ENCODE results near the gene PRKCA.

The PRKCA gene

DNA sequence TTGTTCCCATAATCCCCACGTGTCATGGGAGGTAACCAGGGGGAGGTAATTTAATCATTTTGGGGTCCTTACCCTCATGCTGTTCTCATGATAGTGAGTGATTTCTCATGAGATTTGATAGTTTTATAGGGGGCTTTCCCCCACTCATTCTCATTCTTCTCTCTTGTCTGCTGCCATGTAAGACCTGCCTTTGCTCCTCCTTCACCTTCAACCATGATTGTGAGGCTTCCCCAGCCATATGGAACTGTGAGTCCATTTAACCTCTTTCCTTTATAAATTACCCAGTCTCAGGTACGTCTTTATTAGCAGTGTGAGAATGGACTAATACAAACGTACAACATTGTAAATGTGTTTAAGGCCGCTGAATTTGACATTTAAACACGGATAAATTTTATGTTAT is 37.7 kb upstream of the PRKCA start:
- no peak for DNase-seq (ENCODE audit: extremely low read depth, low read depth)
- TF ChIP-seq, protein P1, sequence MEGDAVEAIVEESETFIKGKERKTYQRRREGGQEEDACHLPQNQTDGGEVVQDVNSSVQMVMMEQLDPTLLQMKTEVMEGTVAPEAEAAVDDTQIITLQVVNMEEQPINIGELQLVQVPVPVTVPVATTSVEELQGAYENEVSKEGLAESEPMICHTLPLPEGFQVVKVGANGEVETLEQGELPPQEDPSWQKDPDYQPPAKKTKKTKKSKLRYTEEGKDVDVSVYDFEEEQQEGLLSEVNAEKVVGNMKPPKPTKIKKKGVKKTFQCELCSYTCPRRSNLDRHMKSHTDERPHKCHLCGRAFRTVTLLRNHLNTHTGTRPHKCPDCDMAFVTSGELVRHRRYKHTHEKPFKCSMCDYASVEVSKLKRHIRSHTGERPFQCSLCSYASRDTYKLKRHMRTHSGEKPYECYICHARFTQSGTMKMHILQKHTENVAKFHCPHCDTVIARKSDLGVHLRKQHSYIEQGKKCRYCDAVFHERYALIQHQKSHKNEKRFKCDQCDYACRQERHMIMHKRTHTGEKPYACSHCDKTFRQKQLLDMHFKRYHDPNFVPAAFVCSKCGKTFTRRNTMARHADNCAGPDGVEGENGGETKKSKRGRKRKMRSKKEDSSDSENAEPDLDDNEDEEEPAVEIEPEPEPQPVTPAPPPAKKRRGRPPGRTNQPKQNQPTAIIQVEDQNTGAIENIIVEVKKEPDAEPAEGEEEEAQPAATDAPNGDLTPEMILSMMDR (IDR thresholded peaks at IDR 0.05; ENCODE audit: low read depth, low read length), result no peak

DNA sequence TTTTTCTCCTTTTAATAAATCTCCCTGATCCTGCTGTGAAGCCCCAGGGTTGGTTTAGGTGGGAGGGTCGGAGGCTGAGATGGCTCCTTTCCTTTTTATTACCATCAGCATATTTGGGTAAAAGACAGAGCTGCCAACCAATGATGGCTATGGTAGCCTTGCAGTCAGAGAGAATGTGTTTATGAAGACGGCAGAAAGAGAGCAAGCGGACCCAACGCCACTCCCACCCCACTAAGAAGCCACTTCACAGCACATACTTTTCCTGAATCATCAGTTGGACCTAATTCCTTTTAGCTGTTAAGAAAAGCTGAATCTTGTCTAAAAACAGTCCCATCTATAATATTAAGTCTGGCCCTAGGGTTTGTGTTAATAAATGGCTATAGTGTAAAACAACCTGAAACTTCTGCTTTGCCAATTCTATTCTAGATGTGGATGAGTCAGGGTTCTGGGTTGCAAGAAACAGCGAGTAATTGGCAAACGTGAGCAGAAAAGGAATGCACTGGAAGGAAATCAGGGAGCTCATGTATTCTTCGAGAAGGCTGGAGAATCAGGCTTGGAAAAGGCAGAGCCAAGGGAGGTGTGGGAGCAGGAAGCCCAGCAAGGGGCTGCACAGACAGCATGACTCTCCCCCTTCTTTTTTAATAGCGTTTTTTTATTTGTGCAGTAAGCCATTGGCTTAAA is 34.0 kb upstream of the PRKCA start:
- TF ChIP-seq, protein P1 (IDR thresholded peaks at IDR 0.05; ENCODE audit: low read depth, low read length), result no peak
- peak; percentile 47 for DNase-seq (ENCODE audit: extremely low read depth, low read depth)

DNA sequence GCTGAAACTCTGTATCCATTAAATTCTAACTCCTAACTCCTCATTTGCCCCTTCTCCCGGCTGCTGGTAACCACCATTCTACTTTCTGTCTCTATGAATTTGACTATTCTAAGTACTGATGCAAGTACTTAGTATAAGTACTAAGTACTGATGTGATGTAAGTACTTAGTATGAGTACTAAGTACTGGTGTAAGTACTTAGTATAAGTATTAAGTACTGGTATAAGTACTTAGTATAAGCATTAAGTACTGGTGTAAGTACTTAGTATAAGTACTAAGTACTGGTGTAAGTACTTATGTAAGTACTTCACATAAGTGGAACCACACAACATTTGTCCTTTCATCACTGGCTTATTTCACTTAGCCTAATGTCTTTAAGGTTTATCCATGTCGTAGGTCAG is 32.3 kb upstream of the PRKCA start:
- TF ChIP-seq, protein P1 (IDR thresholded peaks at IDR 0.05; ENCODE audit: low read depth, low read length), result no peak
- no peak for DNase-seq (ENCODE audit: extremely low read depth, low read depth)

GRCh38 chr17:66271512-66271911 is 30.9 kb upstream of the PRKCA start:
- TF ChIP-seq, protein P1 (IDR thresholded peaks at IDR 0.05; ENCODE audit: low read depth, low read length), result no peak
- DNase-seq (ENCODE audit: extremely low read depth, low read depth), result no peak

GRCh38 chr17:66272811-66273585 is 29.4 kb upstream of the PRKCA start:
- TF ChIP-seq, protein P1 (IDR thresholded peaks at IDR 0.05; ENCODE audit: low read depth, low read length), result no peak
- no peak for DNase-seq (ENCODE audit: extremely low read depth, low read depth)

DNA sequence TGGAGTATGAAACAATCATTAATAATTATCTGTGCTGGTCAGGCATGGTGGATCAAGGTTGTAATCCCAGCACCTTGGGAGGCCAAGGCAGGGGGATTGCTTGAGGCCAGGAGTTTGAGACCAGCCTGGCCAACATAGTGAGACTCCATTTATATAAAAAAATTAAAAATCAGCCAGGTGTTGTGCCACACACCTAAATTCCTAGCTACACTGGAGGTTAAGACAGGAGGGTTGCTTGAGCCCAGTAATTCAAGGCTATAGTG is 28.9 kb upstream of the PRKCA start:
- TF ChIP-seq, protein P1 (IDR thresholded peaks at IDR 0.05; ENCODE audit: low read depth, low read length), result no peak
- no peak for DNase-seq (ENCODE audit: extremely low read depth, low read depth)

- peak; percentile 41 for DNase-seq (ENCODE audit: extremely low read depth, low read depth)
- TF ChIP-seq, protein P1 (IDR thresholded peaks at IDR 0.05; ENCODE audit: low read depth, low read length), result no peak
Observed at GRCh38 chr17:66275651-66276050, 26.8 kb upstream of the PRKCA start.

All from AG09319 (cell line).